NCI-H1417 (cell line): ENCODE results near the gene TMEM179.
A peak's percentile ranks its signal among the peaks of the same experiment; 100 is the strongest.

Experiments used
- DNase-seq, 3 experiments: peaks; one replicate each; lab custom pipeline; 2025; lab: John Stamatoyannopoulos, UW

The TMEM179 gene

GRCh38 chr14:104555430-104556255, 48.9 kb downstream of the TMEM179 start:
- DNase-seq: no peak

DNA sequence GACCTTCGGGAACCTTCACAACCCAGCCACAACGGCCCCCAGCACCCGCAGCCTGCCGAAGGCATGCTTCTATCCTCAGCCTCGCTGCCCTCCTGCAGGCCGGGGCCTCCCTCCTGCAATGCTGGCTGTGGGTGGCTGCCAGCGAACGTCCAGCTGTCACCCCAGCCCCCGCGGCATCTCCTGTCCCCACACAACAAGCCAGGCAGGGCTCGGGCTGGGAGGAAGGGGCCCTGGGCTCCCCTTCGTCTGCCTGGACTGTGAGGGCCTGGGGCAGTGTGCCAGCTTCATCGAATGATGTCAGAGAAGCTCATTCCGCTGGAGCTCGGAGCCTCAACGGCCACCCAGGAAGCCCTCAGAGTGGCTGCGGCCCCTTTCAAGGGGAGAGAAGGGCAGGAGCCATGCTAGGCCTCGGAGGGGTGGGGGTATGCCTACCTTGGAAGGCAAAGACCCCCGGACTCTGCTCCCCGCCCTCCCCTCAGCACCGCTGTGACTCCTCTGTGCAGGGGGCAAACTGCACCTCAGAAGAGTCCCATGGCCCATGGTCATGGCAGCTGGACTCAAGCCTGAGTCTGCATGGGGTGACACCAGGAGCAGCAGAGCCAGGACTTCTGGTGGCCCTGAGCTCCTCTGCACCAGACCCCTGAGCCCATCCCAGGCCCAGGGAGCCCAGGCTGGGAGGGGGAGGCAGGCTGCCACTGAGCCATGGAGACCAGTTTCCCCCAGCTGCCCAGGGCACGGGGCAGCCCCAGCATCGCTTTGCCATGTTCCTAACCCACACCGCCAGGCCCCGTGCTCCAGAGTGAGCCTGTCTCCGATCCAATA, 49.8 kb downstream of the TMEM179 start:
- no peak for DNase-seq

GRCh38 chr14:104554088-104554607, 50.4 kb downstream of the TMEM179 start:
- no peak for DNase-seq

DNA sequence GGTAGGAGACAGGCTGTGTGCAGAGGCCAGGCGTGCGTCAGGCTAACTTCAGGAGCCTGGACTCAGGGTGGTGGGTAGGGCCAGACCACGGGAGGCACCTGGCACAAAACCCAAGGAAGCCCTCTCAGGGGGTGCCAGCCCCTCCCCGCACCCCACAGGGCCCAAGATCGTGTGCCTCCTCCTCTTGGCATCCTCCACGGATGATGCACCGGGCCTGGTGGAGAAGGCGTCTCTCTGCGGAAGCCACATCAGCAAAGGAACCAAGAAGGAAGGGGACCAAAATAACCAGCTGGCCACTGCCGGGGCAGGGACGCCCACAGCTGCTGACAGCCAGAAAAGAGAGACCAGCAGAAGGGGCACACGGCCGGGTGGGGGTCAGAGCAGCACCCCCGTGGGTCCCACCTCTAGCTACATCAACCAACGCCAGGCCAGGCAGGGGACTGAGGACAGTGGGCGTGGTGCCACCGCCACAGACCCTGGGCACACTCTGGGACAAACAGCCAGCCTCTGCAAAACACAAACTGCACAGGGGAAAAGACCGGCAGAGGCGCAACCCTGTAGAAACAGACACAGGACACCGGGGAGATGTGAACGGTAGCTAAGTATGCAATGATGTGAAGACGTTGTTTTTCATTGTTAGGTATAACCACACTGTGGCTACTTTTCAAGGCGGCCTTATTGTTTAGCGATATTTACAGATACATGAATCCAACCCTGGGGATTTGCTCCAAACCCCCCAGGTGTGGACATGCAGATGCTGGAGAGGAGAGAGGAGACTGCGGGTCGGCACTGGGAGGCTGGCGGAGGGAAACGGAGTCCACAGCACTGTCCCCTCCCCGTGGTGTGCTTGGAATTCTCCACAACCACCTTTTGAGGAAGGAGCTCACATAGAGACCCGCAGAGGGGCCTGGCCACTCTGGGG, 51.1 kb downstream of the TMEM179 start:
- no peak for DNase-seq

GRCh38 chr14:104552738-104553125, 51.8 kb downstream of the TMEM179 start:
- no peak for DNase-seq

DNA sequence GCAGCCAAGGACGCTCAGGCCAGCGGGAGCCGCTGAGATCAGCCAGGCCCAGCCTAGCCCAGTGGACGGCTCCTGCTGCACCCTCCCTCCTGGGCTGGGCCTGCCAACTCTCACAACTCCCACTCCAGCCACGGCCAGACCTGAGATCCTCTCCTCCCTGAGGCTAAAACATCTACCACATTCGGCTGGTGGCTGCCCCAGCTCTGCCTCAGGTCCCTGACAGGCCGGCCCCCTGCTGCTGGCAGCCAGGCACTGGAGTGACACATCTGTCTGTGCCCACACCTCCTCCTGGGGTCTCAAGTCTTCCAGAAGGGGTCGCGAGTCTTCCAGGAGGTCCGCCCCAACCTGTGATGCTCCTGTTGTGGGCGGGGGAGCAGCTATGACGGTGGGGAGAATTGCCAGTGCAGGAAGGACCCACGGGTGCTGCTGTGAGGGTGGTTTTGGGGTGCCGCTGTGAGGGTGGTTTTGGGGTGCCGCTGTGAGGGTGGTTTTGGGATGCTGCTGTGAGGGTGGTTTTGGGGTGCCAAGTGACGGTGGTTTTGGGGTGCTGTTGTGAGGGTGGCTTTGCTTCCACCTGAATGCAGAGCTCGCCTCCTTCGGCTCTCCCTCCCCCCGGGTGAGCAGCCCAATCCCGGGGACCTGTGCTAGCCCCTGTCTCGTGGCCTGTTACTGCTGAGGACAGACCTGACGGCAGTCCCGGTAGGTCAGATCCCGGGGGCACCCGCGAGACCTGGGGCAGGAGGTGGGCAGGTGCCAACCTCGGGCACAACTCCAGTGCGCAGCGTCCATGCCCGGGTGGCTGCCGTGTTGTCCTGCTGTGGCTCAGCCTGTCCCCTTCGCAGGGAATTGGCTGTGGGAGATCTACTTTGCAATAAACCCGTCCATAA, 52.5 kb downstream of the TMEM179 start:
- no peak for DNase-seq

GRCh38 chr14:104550861-104551728, 53.5 kb downstream of the TMEM179 start:
- peak in 1 of 3 experiments; percentile 38 for DNase-seq

DNA sequence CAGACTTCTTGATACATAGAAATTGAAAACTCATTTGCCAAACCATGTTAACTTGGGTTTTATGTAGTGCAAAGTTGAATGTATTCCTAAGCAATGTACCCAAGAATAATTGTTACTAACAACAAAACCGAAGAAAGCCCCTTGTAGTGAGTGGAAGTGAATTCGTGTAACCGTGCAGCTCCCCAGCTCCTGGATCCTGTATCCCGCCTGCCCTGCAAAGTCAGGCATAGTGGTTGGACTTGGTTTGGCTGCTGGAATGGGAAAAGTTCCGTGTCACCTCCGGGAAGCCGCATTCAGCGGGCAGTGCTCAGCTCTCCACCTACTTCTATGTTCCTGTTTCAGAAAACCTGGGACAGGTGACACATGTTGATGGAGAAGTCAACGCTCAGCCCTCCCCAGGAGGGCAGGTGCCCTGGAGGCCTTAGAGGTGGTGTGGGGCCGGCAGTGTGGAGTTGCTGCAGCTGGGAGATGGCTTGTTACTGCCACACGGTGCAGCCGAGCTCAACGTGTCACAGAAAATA, 54.2 kb downstream of the TMEM179 start:
- peak in 2 of 3 experiments; percentile 53 to 68 for DNase-seq

DNA sequence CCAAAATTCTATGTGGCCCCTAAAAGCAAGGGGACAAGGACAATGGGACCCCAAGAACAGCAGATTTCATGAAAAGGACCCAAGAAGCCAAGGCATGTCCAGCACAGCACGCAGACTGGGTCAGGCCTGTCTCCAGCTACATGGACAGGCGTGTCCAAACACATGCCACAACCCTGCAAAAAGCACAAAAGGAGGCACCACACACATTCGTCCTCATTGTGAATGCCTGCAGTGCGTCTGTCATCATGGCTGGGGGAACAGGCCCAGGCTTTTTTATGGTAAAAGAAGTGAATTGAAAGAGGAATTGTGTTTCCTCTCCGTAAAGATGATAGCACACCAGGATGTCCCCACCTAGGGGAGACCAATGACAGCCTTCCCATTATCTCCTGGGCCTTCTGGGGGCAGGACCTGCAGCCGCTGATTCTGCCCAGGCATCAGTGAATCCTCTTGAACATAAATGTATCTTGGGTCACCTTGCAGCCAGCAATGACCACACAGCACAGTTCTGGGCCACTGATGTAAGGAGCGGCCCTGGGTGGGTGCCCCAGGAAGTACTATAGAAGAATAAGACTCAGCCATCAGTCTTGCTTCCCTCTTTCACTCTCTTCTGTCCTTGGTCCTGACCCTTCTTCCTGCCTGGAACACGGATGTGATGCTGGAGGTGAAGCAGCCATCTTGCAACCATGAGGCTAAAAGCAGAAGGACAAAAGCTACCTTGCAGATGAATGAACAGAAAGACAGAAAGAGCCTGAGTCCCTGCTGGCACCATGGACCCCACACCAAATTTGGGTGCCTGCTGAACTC, 54.8 kb downstream of the TMEM179 start:
- DNase-seq: no peak

DNA sequence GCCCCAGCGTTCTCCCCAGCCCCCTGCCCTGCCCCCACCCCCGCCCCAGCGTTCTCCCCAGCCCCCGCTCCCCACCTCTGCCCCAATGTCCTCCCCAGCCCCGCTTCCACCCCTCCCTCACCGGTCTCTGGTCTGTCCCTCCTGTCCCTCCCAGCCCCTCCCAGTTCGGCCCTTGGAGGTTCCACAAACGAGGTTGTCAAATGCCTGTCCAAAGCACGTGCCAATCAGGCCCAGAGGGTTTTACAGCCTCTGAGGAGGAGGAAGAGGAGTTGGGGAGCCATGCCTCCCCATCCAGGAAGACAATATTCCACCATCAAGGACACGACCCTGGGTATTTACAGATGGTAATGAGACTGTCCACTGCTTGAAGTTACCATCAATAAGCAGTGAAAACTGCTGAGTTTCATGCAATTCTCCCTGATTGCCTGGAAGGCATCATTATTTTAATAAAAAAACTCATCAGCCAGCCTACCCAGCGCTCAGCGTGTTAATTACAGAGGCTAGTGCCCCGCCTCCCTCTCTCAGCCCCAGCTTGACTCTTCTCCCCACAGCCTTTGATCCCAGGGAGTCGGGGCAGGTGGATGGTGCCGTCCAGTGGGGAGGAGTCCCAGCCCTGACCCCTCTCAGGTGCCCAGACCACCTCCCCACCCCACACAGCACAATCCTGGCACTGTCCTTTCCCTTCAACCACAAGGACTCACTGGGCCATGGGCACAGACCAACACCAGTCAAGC, 55.6 kb downstream of the TMEM179 start:
- DNase-seq: peak in 2 of 3 experiments; percentile 55 to 76

GRCh38 chr14:104547998-104548700, 56.4 kb downstream of the TMEM179 start:
- no peak for DNase-seq

DNA sequence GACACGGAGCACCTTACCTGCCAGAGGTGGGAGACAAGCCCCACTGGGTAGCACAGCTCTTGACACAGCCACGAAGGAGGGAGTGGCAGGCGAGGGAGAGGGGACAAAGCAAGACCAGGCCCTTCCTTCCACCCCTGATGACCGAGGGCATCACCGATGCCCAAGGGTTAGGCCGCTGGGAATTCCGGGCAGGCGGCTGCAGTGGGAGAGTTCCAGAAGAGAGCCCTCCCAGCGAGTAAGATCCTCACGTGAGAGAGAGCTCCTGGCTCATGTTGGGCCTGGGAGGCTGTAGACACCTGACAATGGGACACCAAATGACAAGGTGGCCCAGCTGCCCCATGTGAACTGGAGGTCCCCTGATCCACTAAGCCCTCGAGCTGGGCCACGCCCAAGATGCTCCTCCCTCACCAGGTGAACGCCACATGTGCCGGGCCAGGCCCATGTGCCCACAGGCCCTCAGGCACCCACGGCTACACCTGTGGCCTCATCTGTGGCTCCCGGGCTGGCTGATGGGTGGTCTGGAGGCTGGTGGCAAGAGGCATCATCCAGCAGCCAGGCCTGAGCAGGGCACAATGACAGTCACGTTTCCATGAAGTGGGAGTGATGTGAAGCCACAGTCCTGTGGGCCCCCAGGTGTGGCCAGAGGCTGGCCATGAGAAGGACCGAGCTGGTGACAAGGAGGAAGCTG, 57.1 kb downstream of the TMEM179 start:
- no peak for DNase-seq

- DNase-seq: no peak
These were observed 57.8 kb downstream of the TMEM179 start for GRCh38 chr14:104546591-104547309.

- no peak for DNase-seq
These were observed 58.5 kb downstream of the TMEM179 start for GRCh38 chr14:104545942-104546501.

DNA sequence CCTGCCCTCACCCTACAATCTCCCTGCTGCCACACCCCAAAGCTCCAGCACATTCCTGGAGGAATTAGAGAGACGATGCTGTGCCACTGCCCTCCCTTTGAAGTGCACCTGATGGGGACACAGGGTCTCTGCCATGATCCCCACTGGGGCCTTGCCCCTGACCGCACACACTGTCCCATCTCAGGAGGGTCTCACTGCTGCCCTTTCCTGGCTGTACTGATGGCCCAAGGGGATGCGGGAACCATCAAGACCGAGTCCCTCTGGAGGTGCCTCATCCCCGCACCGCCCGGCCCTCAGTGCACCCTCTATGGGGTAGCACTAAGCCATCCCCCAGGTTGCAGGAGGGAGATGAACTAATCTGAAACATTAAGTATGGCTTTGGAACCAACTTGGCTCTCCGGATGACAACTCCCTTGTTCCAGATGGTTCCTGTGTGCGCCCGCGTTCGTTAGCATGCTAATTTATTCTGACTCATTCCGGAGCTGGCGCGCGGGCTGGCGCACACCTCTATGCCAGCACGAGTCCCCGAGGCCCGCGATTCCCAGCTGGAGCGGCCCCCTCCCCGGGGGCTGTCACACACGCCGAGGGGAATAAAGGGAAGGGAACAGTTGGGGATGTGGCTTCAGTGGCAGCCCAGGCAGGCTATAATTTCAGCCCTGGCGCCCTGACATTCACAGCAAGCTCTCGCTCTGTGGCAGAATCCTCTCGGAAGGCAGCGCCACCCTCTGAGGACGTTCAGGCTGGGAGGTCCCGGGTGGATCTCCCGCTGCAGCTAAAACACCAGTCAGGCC, 59.2 kb downstream of the TMEM179 start:
- no peak for DNase-seq
